ENCODE measurements around the gene NFYA. TPM values are rescaled to one million over a fixed set of nuclear protein-coding genes. Genes with fewer than 3 reads are reported as not detected.

Gene NFYA
- total and polyA plus RNA-seq, 4 donors: 21.8 to 30.8 (median 27.7) TPM

DNA sequence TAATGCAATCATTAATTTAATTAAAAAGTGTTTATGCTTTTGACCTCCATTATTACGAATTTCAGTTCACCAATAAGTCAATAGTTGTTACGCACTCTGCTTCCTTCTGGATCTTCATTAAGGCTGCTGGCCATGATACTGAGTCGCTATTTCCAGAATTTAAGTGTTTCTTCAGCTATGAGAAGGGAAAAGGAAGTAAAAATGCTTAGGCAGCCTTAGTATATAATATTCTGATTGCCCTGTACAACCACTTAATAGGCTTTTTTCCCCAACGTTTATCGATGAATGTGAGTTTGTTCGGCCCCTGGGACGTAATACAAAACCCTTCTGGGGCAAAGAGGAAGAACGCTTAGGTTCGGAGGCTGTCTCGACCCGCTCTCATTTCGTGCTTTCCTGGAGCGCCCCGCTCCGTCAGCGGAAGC is 1.3 kb upstream of the NFYA start:
- under 1% methylated on average over 13 of the region's 16 CpGs for WGBS (ENCODE audit: insufficient coverage)
- no peaks in the 10 kb centered on the region for H3K27me3 ChIP-seq (ENCODE audit: control insufficient read depth, insufficient read depth, low read length)
- H3K36me3 ChIP-seq (ENCODE audit: control insufficient read depth, insufficient read depth, low read length): no peaks in the 10 kb centered on the region
- peak overlapping the region; percentile 92 for H3K4me3 ChIP-seq (ENCODE audit: low read depth, low read length)
- no peaks in the 10 kb centered on the region for H3K9me3 ChIP-seq (ENCODE audit: control insufficient read depth, insufficient read depth, low read length)
- peak overlapping the region; percentile 100 for H3K27ac ChIP-seq (ENCODE audit: low read depth, low read length)
- H3K4me1 ChIP-seq (ENCODE audit: control insufficient read depth, insufficient read depth, low read length): no peaks in the 10 kb centered on the region
- DNase-seq (ENCODE audit: low read depth in 4 of 6, low spot score in 6 of 6): no peak

DNA sequence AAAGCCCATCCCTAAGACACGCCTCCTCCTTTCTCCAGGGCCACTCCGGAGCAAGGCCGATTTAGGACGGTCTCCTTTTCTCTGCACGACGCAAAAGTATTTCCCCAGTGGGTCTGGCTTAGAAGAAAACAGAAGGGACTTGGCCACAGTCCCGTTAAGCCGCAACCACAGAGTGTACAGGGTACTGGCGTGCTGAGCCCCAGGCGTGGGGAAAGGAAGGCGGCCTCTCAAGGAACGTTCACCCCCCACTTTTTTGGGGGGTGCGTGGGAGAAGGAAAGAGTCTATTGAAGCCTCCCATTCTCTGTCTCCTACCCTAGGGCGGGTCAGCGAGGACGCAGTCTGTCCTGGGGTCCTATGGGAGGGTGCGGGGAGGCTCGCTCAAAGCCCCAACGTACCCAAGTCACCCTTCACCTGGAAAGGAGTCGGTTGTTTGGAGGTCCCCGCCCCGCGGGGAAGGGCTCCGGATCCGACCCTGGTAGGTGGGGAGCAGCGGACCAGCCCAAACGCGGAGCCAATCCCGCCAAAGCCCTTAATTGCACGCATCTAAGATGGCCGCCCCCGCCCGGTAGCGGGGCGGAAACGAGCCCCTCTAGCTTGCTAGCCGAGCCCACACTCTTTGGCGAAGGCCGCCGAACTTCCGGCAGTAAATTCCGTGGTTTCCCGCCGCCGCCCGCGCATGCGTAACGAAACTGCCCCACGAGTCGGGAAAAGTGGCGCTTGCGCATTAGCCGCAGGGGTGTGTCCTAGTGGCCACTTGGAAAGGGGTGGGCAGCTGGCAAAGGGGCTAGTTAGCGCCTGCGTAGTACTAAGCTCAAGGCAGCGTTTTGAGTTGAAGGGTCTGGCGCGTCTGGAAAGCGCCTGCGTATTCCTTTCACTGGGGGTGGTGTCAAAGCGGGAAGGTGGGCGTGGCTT is 595 bp upstream of the NFYA start, which contains the start of gene OARD1:
Gene OARD1, minus strand, starts transcription at position 434 of the 913 bp plus-strand sequence. CDS start 722 bp downstream, outside the sequence.
- Histone ChIP-seq H3K27me3 (ENCODE audit: control insufficient read depth, insufficient read depth, low read length) (no peaks in the 10 kb centered on the region), H3K4me1 (ENCODE audit: control insufficient read depth, insufficient read depth, low read length) (no peaks in the 10 kb centered on the region), H3K36me3 (ENCODE audit: control insufficient read depth, insufficient read depth, low read length) (no peaks in the 10 kb centered on the region), H3K27ac (ENCODE audit: low read depth, low read length) (peak within 1 kb of the TSS; percentile 100), H3K9me3 (ENCODE audit: control insufficient read depth, insufficient read depth, low read length) (no peaks in the 10 kb centered on the region), H3K4me3 (ENCODE audit: low read depth, low read length) (peak within 1 kb of the TSS; percentile 92)
- WGBS (ENCODE audit: insufficient coverage): under 1% methylated on average over 53 of the region's 63 CpGs
- peak; percentile 99 to 100 (median 100) for DNase-seq (ENCODE audit: low read depth in 4 of 6, low spot score in 6 of 6)

DNA sequence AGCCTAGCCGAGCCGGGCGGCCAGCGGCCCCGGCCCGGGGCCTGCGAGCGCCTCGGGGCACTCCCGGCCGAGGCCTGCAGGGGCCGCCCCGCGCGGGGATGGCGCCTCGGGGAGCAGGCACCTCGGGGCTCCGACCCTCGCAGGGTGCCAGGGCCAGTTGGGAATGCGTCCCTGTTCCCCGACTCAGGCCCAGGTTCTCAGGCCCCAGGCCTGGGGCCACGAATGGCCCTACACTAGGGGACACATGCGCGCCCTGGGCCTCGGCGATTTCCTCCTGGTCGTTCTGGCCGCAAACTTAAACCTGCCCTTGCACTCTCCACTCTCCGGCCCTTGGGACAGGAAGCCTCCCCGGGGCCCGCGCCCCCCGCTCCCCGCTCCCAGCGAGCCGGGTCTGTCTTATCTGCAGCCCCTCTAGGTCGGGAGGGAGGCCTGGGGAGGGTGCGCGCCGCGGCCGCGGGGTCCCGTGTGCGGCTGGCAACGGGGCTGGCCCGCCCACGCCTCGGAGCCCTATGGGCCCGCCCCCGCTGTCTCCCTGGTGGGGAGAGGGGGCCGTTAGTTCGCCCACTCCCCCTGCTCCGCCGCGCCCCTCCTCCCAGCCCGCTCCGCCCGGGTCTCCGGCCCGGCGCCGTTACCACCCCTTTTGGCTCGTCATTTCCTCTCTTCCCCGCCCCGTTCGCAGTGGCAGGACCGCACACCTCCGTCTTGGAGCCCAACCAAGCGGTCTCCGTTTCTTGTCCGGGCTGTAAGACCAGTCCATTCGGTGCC is 611 bp downstream of the NFYA start:
- Histone ChIP-seq H3K27ac (ENCODE audit: low read depth, low read length) (peak overlapping the region; percentile 100), H3K9me3 (ENCODE audit: control insufficient read depth, insufficient read depth, low read length) (no peaks in the 10 kb centered on the region), H3K4me3 (ENCODE audit: low read depth, low read length) (peak overlapping the region; percentile 92), H3K36me3 (ENCODE audit: control insufficient read depth, insufficient read depth, low read length) (no peaks in the 10 kb centered on the region), H3K4me1 (ENCODE audit: control insufficient read depth, insufficient read depth, low read length) (no peaks in the 10 kb centered on the region), H3K27me3 (ENCODE audit: control insufficient read depth, insufficient read depth, low read length) (no peaks in the 10 kb centered on the region)
- DNase-seq (ENCODE audit: low read depth in 4 of 6, low spot score in 6 of 6): peak; percentile 47 to 94 (median 64)
- under 1% methylated on average over 64 of the region's 74 CpGs for WGBS (ENCODE audit: insufficient coverage)

DNA sequence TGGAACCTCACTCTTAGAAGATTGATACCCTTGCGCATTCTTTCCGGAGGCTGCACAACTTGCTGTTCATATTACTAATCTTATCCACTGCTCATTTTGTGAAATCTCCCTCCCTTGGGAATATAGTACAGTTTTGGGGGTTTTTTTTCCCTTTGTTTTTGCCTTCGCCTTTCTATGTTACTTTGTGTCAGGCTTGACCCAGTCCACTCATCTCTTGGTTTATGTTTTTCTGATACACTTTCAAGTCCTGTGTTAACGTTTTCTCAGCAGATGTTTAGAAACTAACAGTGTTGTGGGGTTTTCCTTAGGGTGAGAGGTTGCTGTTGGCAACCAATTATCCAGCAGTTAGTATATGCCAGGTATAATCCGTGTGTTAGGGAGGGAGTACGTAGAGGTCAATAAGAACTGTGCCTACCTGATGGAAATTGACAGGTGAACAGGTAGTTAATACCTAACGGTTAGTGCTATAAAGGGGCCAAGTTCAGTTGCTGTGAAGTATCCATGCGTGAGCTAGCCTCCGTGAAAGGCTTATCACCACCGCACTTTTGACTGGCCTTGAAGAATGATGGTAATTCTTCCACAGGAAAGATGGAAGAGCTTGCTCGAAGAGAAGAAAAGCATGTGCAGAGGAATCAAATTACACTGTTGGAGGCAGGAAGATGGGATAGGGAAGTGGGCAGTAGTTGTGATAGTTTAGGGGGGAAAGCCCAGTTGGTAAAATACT is 1.4 kb downstream of the NFYA start:
- H3K4me1 ChIP-seq (ENCODE audit: control insufficient read depth, insufficient read depth, low read length): no peaks in the 10 kb centered on the region
- 4% methylated on average over 8 of the region's 11 CpGs for WGBS (ENCODE audit: insufficient coverage)
- DNase-seq (ENCODE audit: low read depth in 4 of 6, low spot score in 6 of 6): peak in 1 of 6 donors; percentile 6
- H3K9me3 ChIP-seq (ENCODE audit: control insufficient read depth, insufficient read depth, low read length): no peaks in the 10 kb centered on the region
- peak overlapping the region; percentile 92 for H3K4me3 ChIP-seq (ENCODE audit: low read depth, low read length)
- H3K27me3 ChIP-seq (ENCODE audit: control insufficient read depth, insufficient read depth, low read length): no peaks in the 10 kb centered on the region
- H3K36me3 ChIP-seq (ENCODE audit: control insufficient read depth, insufficient read depth, low read length): no peaks in the 10 kb centered on the region
- peak overlapping the region; percentile 100 for H3K27ac ChIP-seq (ENCODE audit: low read depth, low read length)

DNA sequence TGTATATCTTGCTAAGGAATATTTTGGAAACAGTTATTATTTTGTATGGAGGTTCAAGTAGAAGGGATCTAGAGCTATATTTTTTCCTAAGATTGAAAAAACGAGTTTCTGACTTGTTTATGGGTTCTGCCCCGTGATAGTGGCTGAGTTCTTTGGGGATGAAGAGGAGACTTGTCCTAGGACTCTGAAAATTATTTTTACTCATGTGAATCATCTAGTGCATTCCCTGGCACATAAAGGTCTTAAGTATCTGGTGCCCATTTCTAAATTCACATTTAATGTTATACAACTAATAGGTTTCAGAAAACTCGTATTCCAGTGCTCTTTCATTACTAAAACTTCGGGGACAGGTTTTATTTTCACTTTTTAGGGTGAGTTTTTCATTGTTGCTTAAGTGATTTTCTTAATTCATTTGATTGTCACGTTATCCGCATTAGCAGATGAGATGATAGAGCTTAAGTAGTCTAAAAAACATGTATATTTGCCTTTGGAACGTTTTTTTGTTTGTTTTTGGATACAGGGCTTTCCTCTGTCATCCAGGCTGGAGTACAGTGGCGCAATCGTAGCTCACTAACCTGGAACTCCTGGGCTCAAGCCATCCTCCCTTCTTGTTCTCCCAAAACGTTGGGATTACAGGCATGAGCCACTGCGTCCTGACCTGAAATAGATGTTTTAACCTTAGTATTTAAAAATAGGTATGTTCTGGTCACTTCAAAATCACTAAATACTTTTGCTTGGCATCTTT is 2.1 kb downstream of the NFYA start:
- H3K9me3 ChIP-seq (ENCODE audit: control insufficient read depth, insufficient read depth, low read length): no peaks in the 10 kb centered on the region
- no peaks in the 10 kb centered on the region for H3K4me1 ChIP-seq (ENCODE audit: control insufficient read depth, insufficient read depth, low read length)
- no peak for DNase-seq (ENCODE audit: low read depth in 4 of 6, low spot score in 6 of 6)
- no peaks in the 10 kb centered on the region for H3K27me3 ChIP-seq (ENCODE audit: control insufficient read depth, insufficient read depth, low read length)
- H3K36me3 ChIP-seq (ENCODE audit: control insufficient read depth, insufficient read depth, low read length): no peaks in the 10 kb centered on the region
- H3K4me3 ChIP-seq (ENCODE audit: low read depth, low read length): peak overlapping the region; percentile 92
- 86% methylated on average over 2 of the region's 11 CpGs for WGBS (ENCODE audit: insufficient coverage)
- H3K27ac ChIP-seq (ENCODE audit: low read depth, low read length): peak overlapping the region; percentile 100

DNA sequence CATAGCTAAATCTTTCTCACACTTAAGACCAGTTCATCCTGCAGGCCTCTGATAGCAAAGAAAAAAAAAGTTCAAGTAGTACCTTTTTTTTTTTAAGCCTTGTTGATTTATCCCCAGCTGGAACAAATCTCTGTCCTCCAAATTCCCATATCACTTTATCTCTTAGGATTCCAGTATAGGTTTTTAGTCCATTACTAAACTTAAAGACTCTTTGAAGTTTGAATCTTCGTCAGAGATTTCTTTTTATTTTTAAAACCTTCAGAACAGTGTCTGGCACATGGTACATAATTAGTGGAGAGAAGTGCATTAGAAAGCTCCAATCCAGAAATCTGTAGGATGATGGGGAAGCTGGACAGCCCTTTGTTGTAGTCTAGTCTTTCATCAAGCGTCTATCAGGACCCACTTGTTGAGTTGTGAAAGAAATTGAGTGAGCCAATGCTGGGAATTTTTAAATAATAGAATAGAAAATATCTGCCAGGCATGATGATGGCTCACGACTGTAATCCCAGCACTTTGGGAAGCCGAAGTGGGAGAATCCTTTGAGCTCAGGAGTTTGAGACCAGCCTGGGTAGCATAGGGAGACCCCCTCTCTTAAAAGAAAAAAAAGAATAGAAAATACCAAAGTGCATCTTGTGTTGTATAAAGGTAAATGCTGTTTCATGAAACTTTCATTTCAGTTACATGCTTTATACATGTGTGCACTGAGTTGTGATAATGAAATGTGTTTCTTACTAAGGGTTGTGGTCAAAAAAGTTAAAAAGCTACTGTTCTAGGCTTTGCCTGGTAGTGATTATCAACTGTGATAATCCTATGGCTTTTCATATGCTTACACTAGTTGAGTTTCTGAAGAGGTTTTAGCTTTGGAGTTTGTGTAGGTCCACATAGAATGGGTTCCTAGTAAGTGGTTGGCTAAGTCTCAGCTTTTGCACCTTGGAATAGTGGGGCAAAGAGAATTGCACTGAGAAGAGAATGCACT is 3.2 kb downstream of the NFYA start:
- Histone ChIP-seq H3K36me3 (ENCODE audit: control insufficient read depth, insufficient read depth, low read length) (peaks cover 6% of the 10 kb centered on the region), H3K27me3 (ENCODE audit: control insufficient read depth, insufficient read depth, low read length) (no peaks in the 10 kb centered on the region), H3K4me1 (ENCODE audit: control insufficient read depth, insufficient read depth, low read length) (no peaks in the 10 kb centered on the region), H3K9me3 (ENCODE audit: control insufficient read depth, insufficient read depth, low read length) (no peaks in the 10 kb centered on the region), H3K27ac (ENCODE audit: low read depth, low read length) (no peak overlapping the region), H3K4me3 (ENCODE audit: low read depth, low read length) (no peak overlapping the region)
- WGBS (ENCODE audit: insufficient coverage): 63% methylated on average over 1 of the region's 4 CpGs
- DNase-seq (ENCODE audit: low read depth in 4 of 6, low spot score in 6 of 6): no peak

DNA sequence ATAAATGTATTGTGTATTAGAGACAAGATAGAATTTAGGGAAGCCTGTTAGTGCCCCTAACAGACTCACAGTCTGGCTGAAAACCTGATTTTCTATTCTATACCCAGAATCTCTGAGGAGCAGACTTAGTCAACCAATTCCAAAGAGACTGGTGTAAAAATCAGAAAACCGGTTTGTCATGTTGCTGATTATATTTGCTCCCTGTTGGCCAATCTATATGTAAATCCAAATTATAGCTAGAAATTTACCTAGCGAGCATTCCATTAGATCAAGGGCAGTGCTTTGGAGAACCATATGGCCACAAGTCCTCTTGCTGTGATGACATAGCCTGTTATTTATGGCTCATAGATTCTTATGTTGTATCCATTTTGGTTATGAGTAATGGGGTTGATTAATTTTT is 4.8 kb downstream of the NFYA start:
- Histone ChIP-seq H3K36me3 (ENCODE audit: control insufficient read depth, insufficient read depth, low read length) (peaks cover 10% of the 10 kb centered on the region), H3K9me3 (ENCODE audit: control insufficient read depth, insufficient read depth, low read length) (no peaks in the 10 kb centered on the region), H3K27ac (ENCODE audit: low read depth, low read length) (no peak overlapping the region), H3K27me3 (ENCODE audit: control insufficient read depth, insufficient read depth, low read length) (no peaks in the 10 kb centered on the region), H3K4me1 (ENCODE audit: control insufficient read depth, insufficient read depth, low read length) (no peaks in the 10 kb centered on the region), H3K4me3 (ENCODE audit: low read depth, low read length) (no peak overlapping the region)
- no CpG with 5 or more reads among the region's 2 CpGs for WGBS (ENCODE audit: insufficient coverage)
- DNase-seq (ENCODE audit: low read depth in 4 of 6, low spot score in 6 of 6): peak in 1 of 6 donors; percentile 25

DNA sequence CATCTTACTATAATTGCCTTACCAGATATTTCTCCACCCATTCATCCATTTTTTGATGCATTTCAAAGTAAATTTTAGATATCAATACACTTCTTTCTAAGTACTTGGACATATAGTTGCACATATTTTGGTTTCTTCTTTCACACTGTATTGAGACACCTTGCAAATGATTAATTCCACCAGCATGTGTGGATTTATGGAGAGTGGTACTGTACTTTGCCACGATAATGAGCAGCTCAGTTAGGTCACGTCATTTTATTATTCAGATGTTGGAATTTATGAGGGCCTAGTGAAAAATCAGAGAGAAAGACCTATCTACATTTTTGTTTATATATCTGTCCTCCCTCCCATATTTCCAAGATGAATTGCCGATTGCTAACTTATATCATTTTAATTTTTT is 5.3 kb downstream of the NFYA start:
- no peak for DNase-seq (ENCODE audit: low read depth in 4 of 6, low spot score in 6 of 6)
- WGBS (ENCODE audit: insufficient coverage): no CpG with 5 or more reads among the region's 3 CpGs
- H3K27ac ChIP-seq (ENCODE audit: low read depth, low read length): no peak overlapping the region

More for the DNA sequence above, 5.3 kb downstream of the NFYA start:
- H3K4me3 ChIP-seq (ENCODE audit: low read depth, low read length): no peak overlapping the region
- H3K9me3 ChIP-seq (ENCODE audit: control insufficient read depth, insufficient read depth, low read length): no peaks in the 10 kb centered on the region
- no peaks in the 10 kb centered on the region for H3K27me3 ChIP-seq (ENCODE audit: control insufficient read depth, insufficient read depth, low read length)
- peaks cover 10% of the 10 kb centered on the region for H3K36me3 ChIP-seq (ENCODE audit: control insufficient read depth, insufficient read depth, low read length)
- no peaks in the 10 kb centered on the region for H3K4me1 ChIP-seq (ENCODE audit: control insufficient read depth, insufficient read depth, low read length)
